Astrocyte (in vitro differentiated cells and primary cell): Measurements from ENCODE around the gene UPP1.

Source experiments
- CTCF ChIP-seq: IDR thresholded peaks from 2 replicates; pipeline ENCODE4 v1.5.1; 2011; ENCODE audit warnings: low read depth, mild to moderate bottlenecking, inconsistent platforms, low read length, moderate library complexity; ENCODE audit not compliant: insufficient read depth
- EZH2 ChIP-seq: IDR thresholded peaks from 2 replicates; pipeline ENCODE4 v1.6.1; 2012; ENCODE audit warnings: mild to moderate bottlenecking, low read length, inconsistent platforms; ENCODE audit not compliant: insufficient read depth

DNA sequence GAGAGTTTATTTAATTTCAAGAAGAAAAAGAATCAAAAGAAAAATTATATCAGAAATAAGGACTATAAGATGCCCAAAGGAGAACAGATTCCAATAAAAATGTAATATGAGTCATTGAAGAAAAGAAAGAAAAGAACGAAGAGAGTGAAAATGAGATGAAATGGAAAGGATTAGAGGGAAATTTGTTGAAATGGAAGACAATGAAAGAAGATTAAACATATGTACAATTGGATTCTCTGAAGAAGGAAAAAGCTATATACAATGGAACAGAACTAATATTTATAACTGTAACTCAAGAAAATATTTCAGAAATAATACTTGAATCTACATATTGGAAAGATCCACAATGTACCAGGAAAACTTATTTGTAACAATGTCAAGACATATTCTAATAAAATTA is 25.1 kb upstream of the UPP1 start:
- no peak for TF ChIP-seq CTCF
- no peak for TF ChIP-seq EZH2
